Heart left ventricle (tissue), 16 donors: ENCODE data around the gene NECAB2. TPM values are rescaled to one million over a fixed set of nuclear protein-coding genes. Genes with fewer than 3 reads are reported as not detected.
"Not testable (repeated sequence)": the region's sequence is repeated elsewhere in the genome, so short reads cannot be mapped to it uniquely, and the experiment has no call there.

Source experiments
- ATAC-seq, 4 donors: fragments of 200-7000 bp; cut with Tn5 transposase; one replicate each; pipeline ENCODE4 v1.9.1; 2020 to 2022; ENCODE audit warnings: moderate library complexity in 4 of 4, mild to moderate bottlenecking in 3 of 4, moderate number of reproducible peaks in 1 of 4
- DNase-seq, 5 donors: peaks; one replicate each; pipeline ENCODE4 v3.0.0-alpha.2; 2020
- H3K27ac ChIP-seq, 12 donors: fragments of 200-600 bp; sonication (generic) in 4 of 12; one replicate each; pipeline versions ENCODE4 v1.5.0 to v1.8.0; 2016 to 2022; ENCODE audit warnings: mild to moderate bottlenecking in 2 of 12
- H3K27me3 ChIP-seq, 9 donors: fragments of 200-600 bp; sonication (generic) in 2 of 9; one replicate each; pipeline versions ENCODE4 v1.5.1 to v1.8.0; 2016 to 2022; ENCODE audit warnings: mild to moderate bottlenecking in 3 of 9
- H3K36me3 ChIP-seq, 9 donors: fragments of 200-600 bp; sonication (generic) in 2 of 9; one replicate each; pipeline versions ENCODE4 v1.5.0 to v1.8.0; 2018 to 2022; ENCODE audit warnings: mild to moderate bottlenecking in 2 of 9
- H3K4me1 ChIP-seq, 12 donors: fragments of 200-600 bp; sonication (generic) in 4 of 12; one replicate each; pipeline versions ENCODE4 v1.5.0 to v1.8.0; 2016 to 2022; ENCODE audit warnings: mild to moderate bottlenecking in 3 of 12
- H3K4me3 ChIP-seq, 12 donors: fragments of 200-600 bp; sonication (generic) in 4 of 12; one replicate each; pipeline versions ENCODE4 v1.5.0 to v1.8.0; 2017 to 2022; ENCODE audit warnings: mild to moderate bottlenecking in 9 of 12, moderate library complexity in 4 of 12
- H3K9me3 ChIP-seq, 12 donors: fragments of 200-600 bp; sonication (generic) in 4 of 12; one replicate each; pipeline versions ENCODE4 v1.5.0 to v1.8.0; 2016 to 2022; ENCODE audit warnings: mild to moderate bottlenecking in 1 of 12
- POLR2A ChIP-seq, 2 donors: fragments of 450-650 bp; IDR thresholded peaks; one replicate each; pipeline ENCODE4 v1.6.1; 2017; ENCODE audit warnings: antibody characterized with exemption in 2 of 2, mild to moderate bottlenecking in 2 of 2, moderate library complexity in 2 of 2
- WGBS, 4 donors: extraction: QIAGEN DNeasy Blood & Tissue Kit in 2 of 4; methylation state at CpG; one replicate each; pipeline versions ENCODE4 v1.1.5 to v1.1.7; 2013 to 2018; 5-methylcytosine and 5-hydroxymethylcytosine counted together
- intact Hi-C, 10 donors: fragments of 100-400 bp; cut with DNase I; formaldehyde crosslinking; loops; one replicate each; pipeline versions ENCODE4 v1.11.1 to v1.14.2; 2022
- polyA plus RNA-seq, 2 donors: library from polyadenylated mRNA; stranded (reverse); fragments of 200-250 nt; gene quantifications; one replicate each; pipeline ENCODE4 v1.2.3, GENCODE V29; 2013
- total RNA-seq, 9 donors: library from RNA; depleted of rRNA in 2 of 9; stranded (reverse); fragments of >200 nt in 2 of 9; fragmentation: NEBNext Ultra II Directional in 3 of 9; extraction: Animal tissue kit (Norgen Biotek cat#: 25700) in 3 of 9; gene quantifications; one replicate each; pipeline versions ENCODE4 v1.1.0 to v1.2.4, GENCODE V29; 2016 to 2023
- TF ChIP-seq, protein P1 (sequence below), 12 donors: fragments of 200-600 bp; sonication (generic) in 4 of 12; IDR thresholded peaks; one replicate each; pipeline versions ENCODE4 v1.5.0 to v1.8.0; 2018 to 2022; ENCODE audit warnings: antibody characterized with exemption in 12 of 12, mild to moderate bottlenecking in 5 of 12
- donor health status: ischemic (EF 13 %, LVEDD 7.1; RV severe dilation, severe dysfunction).
- donor health status: healthy with polysubstance abuse.
- donor health status: DM: no; HTN: yes; CAD: no.
- donor health status: DM: no; HTN: no; CAD: no.
- donor health status: ischemic (EF 25% LVEDD 6.9; RV normal size, moderate dysfunction).
- donor health status: ischemic (EF 25% LVEDD 5.7; RV mildly dilated, moderate dysfunction).
- donor health status: healthy.
- donor health status: DM: yes; HTN: yes; CAD: no.
- donor health status: ischemic (EF 35%, LVEDD 5.7; RV mildly dilated, moderate dysfunction).
- donor health status: nonischemic (EF 11% LVEDD 7.7; RV severe dilation, severe dysfunction).
- donor health status: DM: yes; HTN: yes; CAD: no.
- donor health status: PGD.
- donor health status: ischemic (EF 29% LVEDD 5.4; RV normal size, mild dysfunction).
- donor health status: nonischemic (EF 23%, LVEDD 6.1; RV moderate dilation, normal function).

NECAB2 gene
- total and polyA plus RNA-seq, 11 donors = 0.24 to 2.1 (median 0.88) TPM; not detected in 2

GRCh38 chr16:83940119-83940518 lies 27.9 kb upstream of the NECAB2 start:
- no peak for TF ChIP-seq POLR2A (IDR thresholded peaks at IDR 0.05)
- TF ChIP-seq, protein P1, sequence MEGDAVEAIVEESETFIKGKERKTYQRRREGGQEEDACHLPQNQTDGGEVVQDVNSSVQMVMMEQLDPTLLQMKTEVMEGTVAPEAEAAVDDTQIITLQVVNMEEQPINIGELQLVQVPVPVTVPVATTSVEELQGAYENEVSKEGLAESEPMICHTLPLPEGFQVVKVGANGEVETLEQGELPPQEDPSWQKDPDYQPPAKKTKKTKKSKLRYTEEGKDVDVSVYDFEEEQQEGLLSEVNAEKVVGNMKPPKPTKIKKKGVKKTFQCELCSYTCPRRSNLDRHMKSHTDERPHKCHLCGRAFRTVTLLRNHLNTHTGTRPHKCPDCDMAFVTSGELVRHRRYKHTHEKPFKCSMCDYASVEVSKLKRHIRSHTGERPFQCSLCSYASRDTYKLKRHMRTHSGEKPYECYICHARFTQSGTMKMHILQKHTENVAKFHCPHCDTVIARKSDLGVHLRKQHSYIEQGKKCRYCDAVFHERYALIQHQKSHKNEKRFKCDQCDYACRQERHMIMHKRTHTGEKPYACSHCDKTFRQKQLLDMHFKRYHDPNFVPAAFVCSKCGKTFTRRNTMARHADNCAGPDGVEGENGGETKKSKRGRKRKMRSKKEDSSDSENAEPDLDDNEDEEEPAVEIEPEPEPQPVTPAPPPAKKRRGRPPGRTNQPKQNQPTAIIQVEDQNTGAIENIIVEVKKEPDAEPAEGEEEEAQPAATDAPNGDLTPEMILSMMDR (IDR thresholded peaks at IDR 0.05) = no peak
- Histone ChIP-seq H3K9me3 (no peaks in the 10 kb centered on the region), H3K36me3 (no peaks in the 10 kb centered on the region), H3K27me3 (no peaks in the 10 kb centered on the region), H3K4me3 (no peak overlapping the region), H3K27ac (no peak overlapping the region), H3K4me1 (peaks cover 0 to 19% (median 5%) of the 10 kb centered on the region in 12 donors)
- intact Hi-C loops = loop anchor here in 1 of 10 donors (5.0 kb wide), 1 partner anchor 113 kb away; no protein-coding TSS in a partner anchor
- 63 to 71% (median 69%) methylated on average over 12 of the region's 12 CpGs for WGBS, 4 donors
- no peak for ATAC-seq
- no peak for DNase-seq

GRCh38 chr16:83940630-83941378 lies 27.2 kb upstream of the NECAB2 start:
- 86 to 93% (median 89%) methylated on average over 28 of the region's 28 CpGs for WGBS, 4 donors
- ATAC-seq = no peak

DNA sequence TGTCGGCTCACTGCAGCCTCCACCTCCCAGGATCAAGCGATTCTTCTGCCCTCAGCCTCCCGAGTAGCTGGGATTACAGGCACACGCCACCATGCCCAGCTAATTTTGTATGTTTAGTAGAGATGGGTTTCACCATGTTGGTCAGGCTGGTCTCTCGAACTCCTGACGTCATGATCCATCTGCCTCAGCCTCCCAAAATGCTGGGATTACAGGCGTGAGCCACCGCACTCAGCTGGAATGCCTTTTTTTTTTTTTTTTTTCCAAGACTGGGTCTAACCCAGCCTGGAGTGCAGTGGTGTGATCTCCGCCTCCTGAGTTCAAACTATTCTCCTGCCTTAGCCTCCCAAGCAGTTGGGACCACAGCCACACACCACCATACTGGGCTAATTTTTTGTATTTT lies 26.5 kb upstream of the NECAB2 start:
- not testable (repeated sequence) for H3K27ac ChIP-seq, H3K9me3 ChIP-seq, H3K4me3 ChIP-seq, H3K27me3 ChIP-seq, H3K36me3 ChIP-seq, ATAC-seq, DNase-seq
- intact Hi-C loops = loop anchor here in 1 of 10 donors (5.0 kb wide), 1 partner anchor 114 kb away; no protein-coding TSS in a partner anchor
- 93 to 98% (median 96%) methylated on average over 9 of the region's 9 CpGs for WGBS, 4 donors
- H3K4me1 ChIP-seq = peaks cover 0 to 19% (median 5%) of the 10 kb centered on the region in 12 donors

More at GRCh38 chr16:83940630-83941378, 27.2 kb upstream of the NECAB2 start:
- intact Hi-C loops = loop anchor here in 1 of 10 donors (5.0 kb wide), 1 partner anchor 114 kb away; no protein-coding TSS in a partner anchor
- H3K4me1 ChIP-seq = peaks cover 0 to 19% (median 5%) of the 10 kb centered on the region in 12 donors
- TF ChIP-seq, protein P1 (IDR thresholded peaks at IDR 0.05) = no peak
- TF ChIP-seq POLR2A (IDR thresholded peaks at IDR 0.05) = no peak
- H3K27me3 ChIP-seq = no peaks in the 10 kb centered on the region
- no peaks in the 10 kb centered on the region for H3K9me3 ChIP-seq
- no peaks in the 10 kb centered on the region for H3K36me3 ChIP-seq
- no peak for DNase-seq
- H3K4me3 ChIP-seq = no peak overlapping the region
- H3K27ac ChIP-seq = no peak overlapping the region

- ATAC-seq (no peak), DNase-seq (no peak)
- Histone ChIP-seq H3K4me3 (no peak overlapping the region), H3K36me3 (no peaks in the 10 kb centered on the region), H3K4me1 (peaks cover 0 to 19% (median 5%) of the 10 kb centered on the region in 12 donors), H3K27me3 (no peaks in the 10 kb centered on the region), H3K27ac (no peak overlapping the region), H3K9me3 (no peaks in the 10 kb centered on the region)
- no peak for TF ChIP-seq POLR2A (IDR thresholded peaks at IDR 0.05)
- TF ChIP-seq, protein P1 (IDR thresholded peaks at IDR 0.05) = no peak
- intact Hi-C loops = loop anchor here in 1 of 10 donors (5.0 kb wide), 1 partner anchor 115 kb away; no protein-coding TSS in a partner anchor
- 86 to 96% (median 91%) methylated on average over 14 of the region's 14 CpGs for WGBS, 4 donors
Observed at GRCh38 chr16:83942074-83942473, 26.0 kb upstream of the NECAB2 start.
